DOHH2 (cell line): ENCODE data around the gene SLC24A1.

Experiments
- H3F3A ChIP-seq: fragments of 200-600 bp; sonication (generic), shearing (Covaris generic); 2 replicates; pipeline ENCODE4 v1.6.0; 2016; ENCODE audit warnings: antibody characterized with exemption, mild to moderate bottlenecking; ENCODE audit not compliant: control insufficient read depth, insufficient read depth
- H3K27ac ChIP-seq: fragments of 200-600 bp; sonication (generic); 2 replicates; pipeline ENCODE4 v1.5.1; 2014; ENCODE audit warnings: low read depth, mild to moderate bottlenecking, low read length, moderate library complexity
- H3K27me3 ChIP-seq: fragments of 200-600 bp; sonication (generic); 2 replicates; pipeline ENCODE4 v1.6.1; 2014; ENCODE audit warnings: mild to moderate bottlenecking, low read length, mixed read lengths; ENCODE audit not compliant: control insufficient read depth
- H3K36me3 ChIP-seq: fragments of 200-600 bp; sonication (generic); 2 replicates; pipeline ENCODE4 v1.6.1; 2014; ENCODE audit warnings: mild to moderate bottlenecking, low read length, moderate library complexity, mixed read lengths; ENCODE audit not compliant: control insufficient read depth
- H3K4me1 ChIP-seq: fragments of 200-600 bp; sonication (generic); 2 replicates; pipeline ENCODE4 v1.6.1; 2014; ENCODE audit warnings: mild to moderate bottlenecking, low read length, mixed read lengths; ENCODE audit not compliant: control insufficient read depth
- H3K4me2 ChIP-seq: fragments of 200-600 bp; sonication (generic); 2 replicates; pipeline ENCODE4 v1.6.0; 2014; ENCODE audit warnings: mild to moderate bottlenecking, low read length, moderate library complexity
- H3K4me3 ChIP-seq: fragments of 200-600 bp; sonication (generic); 2 replicates; pipeline ENCODE4 v1.5.1; 2014; ENCODE audit warnings: mild to moderate bottlenecking, low read length, mixed read lengths
- H3K79me2 ChIP-seq: fragments of 200-600 bp; sonication (generic); 2 replicates; pipeline ENCODE4 v1.6.1; 2014; ENCODE audit warnings: mild to moderate bottlenecking, low read length, mixed read lengths; ENCODE audit not compliant: control insufficient read depth
- H3K9me2 ChIP-seq: fragments of 200-600 bp; sonication (generic); replicated peaks from 2 replicates; pipeline ENCODE4 v1.6.1; 2014; ENCODE audit warnings: mild to moderate bottlenecking, low read length, mixed read lengths; ENCODE audit not compliant: control insufficient read depth
- H3K9me3 ChIP-seq: fragments of 200-600 bp; sonication (generic); 2 replicates; pipeline ENCODE4 v1.6.1; 2014; ENCODE audit warnings: antibody characterized with exemption, low read length, mixed read lengths; ENCODE audit not compliant: control insufficient read depth, insufficient read depth
- H4K20me1 ChIP-seq: fragments of 200-600 bp; sonication (generic); 2 replicates; pipeline ENCODE4 v1.6.0; 2014; ENCODE audit warnings: low read depth, mild to moderate bottlenecking, antibody characterized with exemption, low read length, moderate library complexity; ENCODE audit not compliant: control insufficient read depth, insufficient read depth
- CTCF ChIP-seq: fragments of 200-600 bp; sonication (generic); IDR thresholded peaks from one replicate; pipeline ENCODE4 v1.5.1; 2014; ENCODE audit warnings: antibody characterized with exemption, mild to moderate bottlenecking, low read depth, low read length; ENCODE audit not compliant: poor library complexity, severe bottlenecking
- EZH2phosphoT487 ChIP-seq: fragments of 200-600 bp; sonication (generic); IDR thresholded peaks from 2 replicates; pipeline ENCODE4 v1.6.1; 2017; ENCODE audit warnings: borderline replicate concordance, mild to moderate bottlenecking, antibody characterized with exemption, low read length, moderate library complexity, mixed read lengths

Gene SLC24A1

GRCh38 chr15:65620833-65621232 lies 905 bp upstream of the SLC24A1 start:
- no peak for TF ChIP-seq EZH2phosphoT487
- TF ChIP-seq CTCF, result peak; percentile 13
- Histone ChIP-seq H3K79me2 (no peaks in the 10 kb centered on the region), H3K4me1 (no peaks in the 10 kb centered on the region)

GRCh38 chr15:65623103-65623502 lies 1.4 kb downstream of the SLC24A1 start:
- TF ChIP-seq EZH2phosphoT487 (no peak), CTCF (no peak)
- H3K4me3 ChIP-seq, result no peak overlapping the region
- H3K9me3 ChIP-seq, result no peaks in the 10 kb centered on the region
- no peaks in the 10 kb centered on the region for H3K27me3 ChIP-seq
- no peak overlapping the region for H3K4me2 ChIP-seq
- no peaks in the 10 kb centered on the region for H3K36me3 ChIP-seq
- H3K79me2 ChIP-seq, result no peaks in the 10 kb centered on the region
- no peaks in the 10 kb centered on the region for H3K4me1 ChIP-seq
- no peak overlapping the region for H3K27ac ChIP-seq
- no peaks in the 10 kb centered on the region for H3F3A ChIP-seq
- no peaks in the 10 kb centered on the region for H3K9me2 ChIP-seq
- H4K20me1 ChIP-seq, result no peaks in the 10 kb centered on the region

More at GRCh38 chr15:65620833-65621232, 905 bp upstream of the SLC24A1 start:
- Histone ChIP-seq H3K4me3 (no peak overlapping the region), H3K9me2 (no peaks in the 10 kb centered on the region), H4K20me1 (no peaks in the 10 kb centered on the region), H3K27me3 (no peaks in the 10 kb centered on the region), H3K9me3 (no peaks in the 10 kb centered on the region), H3K27ac (no peak overlapping the region), H3K36me3 (no peaks in the 10 kb centered on the region), H3F3A (no peaks in the 10 kb centered on the region), H3K4me2 (no peak overlapping the region)

- TF ChIP-seq CTCF (no peak), EZH2phosphoT487 (no peak)
- H3K79me2 ChIP-seq, result no peaks in the 10 kb centered on the region
Observed at GRCh38 chr15:65626856-65627255, 5.1 kb downstream of the SLC24A1 start.

More at GRCh38 chr15:65626856-65627255, 5.1 kb downstream of the SLC24A1 start:
- Histone ChIP-seq H3K27me3 (no peaks in the 10 kb centered on the region), H3K4me2 (no peak overlapping the region), H3F3A (no peaks in the 10 kb centered on the region), H3K27ac (no peak overlapping the region), H3K4me1 (peaks cover 9% of the 10 kb centered on the region), H3K36me3 (no peaks in the 10 kb centered on the region), H3K9me3 (no peaks in the 10 kb centered on the region), H3K4me3 (no peak overlapping the region), H3K9me2 (no peaks in the 10 kb centered on the region), H4K20me1 (no peaks in the 10 kb centered on the region)
